Retinal pigment epithelial cell (primary cell): ENCODE measurements around the gene PITPNC1.
"Not testable (repeated sequence)": the region's sequence is repeated elsewhere in the genome, so short reads cannot be mapped to it uniquely, and the experiment has no call there.

Experiments used
- DNase-seq: peaks from one replicate; pipeline ENCODE4 v3.0.0-alpha.2; 2010; ENCODE audit warnings: low read depth
- H3K4me3 ChIP-seq: 2 replicates; pipeline ENCODE4 v1.5.1; 2011; ENCODE audit warnings: mild to moderate bottlenecking, low read length, control low read depth, moderate library complexity
- CTCF ChIP-seq: conservative IDR thresholded peaks from 2 replicates; pipeline ENCODE4 v1.5.1; 2011; ENCODE audit warnings: low read depth, low read length, control low read depth, inconsistent platforms

PITPNC1 gene

GRCh38 chr17:67514998-67515397, 137.9 kb downstream of the PITPNC1 start:
- TF ChIP-seq CTCF = no peak
- no peak overlapping the region for H3K4me3 ChIP-seq
- no peak for DNase-seq

- DNase-seq = no peak
- TF ChIP-seq CTCF = no peak
- no peak overlapping the region for H3K4me3 ChIP-seq
Measured at GRCh38 chr17:67515490-67516083, 138.5 kb downstream of the PITPNC1 start.

GRCh38 chr17:67516571-67516970, 139.5 kb downstream of the PITPNC1 start:
- not testable (repeated sequence) for DNase-seq, H3K4me3 ChIP-seq

- no peak for TF ChIP-seq CTCF
- DNase-seq = no peak
- H3K4me3 ChIP-seq = no peak overlapping the region
Measured at GRCh38 chr17:67517325-67517724, 140.2 kb downstream of the PITPNC1 start.

GRCh38 chr17:67518876-67519275, 141.8 kb downstream of the PITPNC1 start:
- no peak for DNase-seq
- H3K4me3 ChIP-seq = no peak overlapping the region
- TF ChIP-seq CTCF = no peak

- TF ChIP-seq CTCF = no peak
- H3K4me3 ChIP-seq = no peak overlapping the region
- no peak for DNase-seq
Measured at GRCh38 chr17:67519801-67520251, 142.7 kb downstream of the PITPNC1 start.

GRCh38 chr17:67520252-67520906, 143.3 kb downstream of the PITPNC1 start:
- H3K4me3 ChIP-seq = no peak overlapping the region

More at GRCh38 chr17:67520252-67520906, 143.3 kb downstream of the PITPNC1 start:
- no peak for DNase-seq
- TF ChIP-seq CTCF = no peak
